Measurements from ENCODE around the gene TMPRSS9. TPM values are rescaled to one million over a fixed set of nuclear protein-coding genes. Genes with fewer than 3 reads are reported as not detected.

Gene TMPRSS9
- total and polyA plus RNA-seq, 8 donors: 0.09 to 0.84 (median 0.58) TPM

DNA sequence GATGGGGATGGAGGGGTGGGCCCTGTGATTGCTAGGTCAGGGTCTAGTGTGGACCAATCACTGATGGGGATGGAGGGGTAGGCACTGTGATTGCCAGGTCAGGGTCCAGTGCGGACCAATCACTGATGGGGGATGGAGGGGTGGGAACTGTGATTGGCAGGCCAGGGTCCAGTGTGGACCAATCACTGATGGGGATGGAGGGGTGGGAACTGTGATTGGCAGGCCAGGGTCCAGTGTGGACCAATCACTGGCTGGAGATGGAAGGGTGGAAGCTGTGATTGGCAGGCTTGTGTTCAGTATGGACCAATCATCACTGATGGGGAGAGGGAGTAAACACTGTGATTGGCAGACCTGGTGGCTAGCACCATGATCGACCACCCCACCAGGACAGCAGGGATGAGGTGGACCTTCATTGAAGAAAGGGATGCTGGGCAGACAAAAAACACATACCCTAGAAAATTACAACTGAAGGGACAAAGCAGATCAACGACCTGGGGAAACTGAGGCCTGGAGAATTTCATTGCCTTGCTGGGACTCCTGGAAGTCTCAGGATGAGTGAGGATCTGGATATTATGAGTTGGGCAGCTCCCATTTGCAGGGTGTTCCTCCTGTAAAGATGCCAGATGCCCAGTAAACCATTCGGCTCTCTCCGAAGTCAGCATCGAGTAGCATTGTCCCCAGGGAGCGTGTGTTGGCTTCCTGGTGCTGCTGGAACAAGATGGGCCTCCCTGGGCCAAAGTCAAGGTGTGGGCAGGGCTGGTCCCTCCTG, 15.5 kb downstream of the TMPRSS9 start:
- 74 to 75% methylated on average over 7 of the region's 7 CpGs for WGBS, 2 donors
- no peak for TF ChIP-seq CTCF (IDR thresholded peaks at IDR 0.05)
- Histone ChIP-seq H3K4me1 (no peaks in the 10 kb centered on the region), H3K4me3 (no peak overlapping the region), H3K27me3 (no peaks in the 10 kb centered on the region), H3K27ac (no peak overlapping the region), H3K9me3 (no peaks in the 10 kb centered on the region), H3K36me3 (no peaks in the 10 kb centered on the region)
- no peak for FAIRE-seq
- DNase-seq: no peak
- intact Hi-C loops (cut with DNase I): no loop called here
- no peak for ATAC-seq

- Histone ChIP-seq H3K36me3 (no peaks in the 10 kb centered on the region), H3K4me3 (no peak overlapping the region), H3K27ac (no peak overlapping the region), H3K4me1 (no peaks in the 10 kb centered on the region), H3K9me3 (no peaks in the 10 kb centered on the region), H3K27me3 (no peaks in the 10 kb centered on the region)
- ATAC-seq (no peak), FAIRE-seq (no peak), DNase-seq (no peak)
- 75 to 83% methylated on average over 15 of the region's 15 CpGs for WGBS, 2 donors
- TF ChIP-seq CTCF (IDR thresholded peaks at IDR 0.05): no peak
- intact Hi-C loops (cut with DNase I): no loop called here
Observed at GRCh38 chr19:2376784-2377519, 16.9 kb downstream of the TMPRSS9 start.

DNA sequence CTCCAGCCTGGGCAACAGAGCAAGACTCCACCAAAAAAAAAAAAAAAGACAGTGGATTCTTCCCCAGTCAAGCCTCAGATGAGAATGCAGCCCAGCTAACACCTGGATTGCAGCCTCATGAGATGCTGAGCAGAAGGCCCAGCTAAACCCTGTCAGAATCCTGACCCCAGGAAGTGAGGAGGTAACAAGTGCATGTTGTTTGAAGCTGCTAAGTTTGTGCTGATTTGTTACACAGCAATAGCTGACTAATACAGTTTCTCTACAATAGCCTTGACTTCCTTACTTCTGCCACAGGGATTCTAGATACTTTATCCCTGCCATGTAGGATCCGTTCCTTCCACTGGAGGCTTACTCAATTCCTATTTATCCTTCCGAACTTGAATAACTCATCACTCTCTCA, 20.5 kb downstream of the TMPRSS9 start:
- ATAC-seq (no peak), DNase-seq (no peak), FAIRE-seq (no peak)
- Histone ChIP-seq H3K4me1 (no peaks in the 10 kb centered on the region), H3K4me3 (no peak overlapping the region), H3K27me3 (no peaks in the 10 kb centered on the region), H3K9me3 (no peaks in the 10 kb centered on the region), H3K27ac (no peak overlapping the region), H3K36me3 (no peaks in the 10 kb centered on the region)
- TF ChIP-seq CTCF (IDR thresholded peaks at IDR 0.05): no peak
- intact Hi-C loops (cut with DNase I): no loop called here
- WGBS, 2 donors: 78 to 89% methylated on average over 2 of the region's 2 CpGs

GRCh38 chr19:2381148-2381820, 21.2 kb downstream of the TMPRSS9 start:
- no peak for ATAC-seq

More at GRCh38 chr19:2381148-2381820, 21.2 kb downstream of the TMPRSS9 start:
- no peak for FAIRE-seq
- Histone ChIP-seq H3K36me3 (no peaks in the 10 kb centered on the region), H3K9me3 (no peaks in the 10 kb centered on the region), H3K27me3 (no peaks in the 10 kb centered on the region), H3K27ac (no peak overlapping the region), H3K4me3 (no peak overlapping the region), H3K4me1 (no peaks in the 10 kb centered on the region)
- DNase-seq: no peak
- intact Hi-C loops (cut with DNase I): no loop called here
- TF ChIP-seq CTCF (IDR thresholded peaks at IDR 0.05): no peak
- WGBS, 2 donors: 61 to 63% methylated on average over 18 of the region's 18 CpGs

Data from pancreas (tissue), 10 donors.